Gastrocnemius medialis (tissue), 4 donors: ENCODE results near the gene KLF11. TPM values are rescaled to one million over a fixed set of nuclear protein-coding genes. Genes with fewer than 3 reads are reported as not detected.

Source experiments
- ATAC-seq, 2 donors: fragments of 150-250 bp; one replicate each; pipeline ENCODE4 v1.9.1; 2016
- DNase-seq, 2 donors: peaks; one replicate each; pipeline ENCODE4 v3.0.0-alpha.2; 2019
- H3K27ac ChIP-seq, 4 donors: fragments of 200-600 bp; sonication (generic); 1 replicate in 1 of 4; 2 replicates in 3 of 4; pipeline ENCODE4 v1.5.1; 2016 to 2018; ENCODE audit warnings: mild to moderate bottlenecking in 2 of 4, moderate library complexity in 1 of 4
- H3K27me3 ChIP-seq, 3 donors: fragments of 200-600 bp; sonication (generic) in 2 of 3; 1 replicate in 1 of 3; 2 replicates in 2 of 3; pipeline versions ENCODE4 v1.5.1 to v1.6.0; 2016 to 2019; ENCODE audit warnings: mild to moderate bottlenecking in 1 of 3, moderate library complexity in 1 of 3
- H3K36me3 ChIP-seq, 2 donors: fragments of 200-600 bp; sonication (generic) in 1 of 2; one replicate each; pipeline ENCODE4 v1.5.1; 2017 to 2018
- H3K4me1 ChIP-seq, 2 donors: fragments of 200-600 bp; sonication (generic) in 1 of 2; one replicate each; pipeline ENCODE4 v1.5.1; 2016 to 2017; ENCODE audit warnings: mild to moderate bottlenecking in 2 of 2
- H3K4me3 ChIP-seq, 4 donors: fragments of 200-600 bp; sonication (generic) in 3 of 4; 1 replicate in 1 of 4; 2 replicates in 3 of 4; pipeline ENCODE4 v1.5.1; 2016 to 2019; ENCODE audit warnings: mild to moderate bottlenecking in 2 of 4
- H3K9me3 ChIP-seq, 3 donors: fragments of 200-600 bp; sonication (generic) in 2 of 3; 1 replicate in 1 of 3; 2 replicates in 2 of 3; pipeline ENCODE4 v1.5.1; 2016 to 2019
- CTCF ChIP-seq, 5 experiments: fragments of 450-650 bp in 3 of 5; fragments of 200-600 bp in 2 of 5; sonication (generic) in 2 of 5; IDR thresholded peaks in 4 of 5; conservative IDR thresholded peaks in 1 of 5; 1 replicate in 4 of 5; 2 replicates in 1 of 5; pipeline ENCODE4 v1.5.1; 2016 to 2019; ENCODE audit warnings: antibody characterized with exemption in 5 of 5, mild to moderate bottlenecking in 3 of 5, moderate library complexity in 3 of 5
- POLR2A ChIP-seq, 2 donors: fragments of 450-650 bp; IDR thresholded peaks; one replicate each; pipeline ENCODE4 v1.6.1; 2017; ENCODE audit warnings: antibody characterized with exemption in 2 of 2, mild to moderate bottlenecking in 2 of 2, moderate library complexity in 2 of 2
- in situ Hi-C, 4 donors: fragments of 200-750 bp; cut with MboI; loops; one replicate each; pipeline versions ENCODE4 v1.15.0 to v1.8.0; 2017; ENCODE audit warnings: low sequenced_read_pairs in 4 of 4
- intact Hi-C: fragments of 100-400 bp; cut with DNase I; formaldehyde crosslinking; loops from one replicate; pipeline ENCODE4 v1.15.1; 2023; ENCODE audit warnings: low total_unique reads
- total RNA-seq, 4 donors: library from RNA; depleted of rRNA; stranded (reverse); fragments of >200 nt; gene quantifications; one replicate each; pipeline versions ENCODE4 v1.1.0 to v1.2.3, GENCODE V29; 2016

KLF11 gene
- total RNA-seq, 4 donors from 2014 or later = 7.6 to 18.3 (median 12.9) TPM

- Histone ChIP-seq H3K9me3 (no peaks in the 10 kb centered on the region), H3K27ac (no peak overlapping the region), H3K27me3 (peaks cover 23 to 26% (median 25%) of the 10 kb centered on the region in 3 donors), H3K4me3 (no peak overlapping the region), H3K4me1 (peaks cover 3 to 5% of the 10 kb centered on the region in 2 donors), H3K36me3 (no peaks in the 10 kb centered on the region)
- no peak for TF ChIP-seq POLR2A (IDR thresholded peaks at IDR 0.05)
- no peak for TF ChIP-seq CTCF (IDR thresholded peaks at IDR 0.05 in 4 of 5, conservative IDR thresholded peaks at IDR 0.05 in 1 of 5)
- intact Hi-C loops (loop anchor here (2.0 kb wide), 3 partner anchors 47 to 361 kb away; no protein-coding TSS in a partner anchor), in situ Hi-C loops (loop anchor here in 2 of 4 donors (5.0 to 25.0 kb wide), 2 partner anchors 236 to 359 kb away; partner anchors contain the start of gene TAF1B (in 1 of the 2))
- DNase-seq (no peak), ATAC-seq (no peak)
Observed at GRCh38 chr2:10073706-10074105, 30.4 kb downstream of the KLF11 start.

GRCh38 chr2:10075101-10075500 is 31.8 kb downstream of the KLF11 start:
- H3K9me3 ChIP-seq = no peaks in the 10 kb centered on the region
- ATAC-seq (no peak), DNase-seq (no peak)
- H3K4me1 ChIP-seq = peaks cover 9% of the 10 kb centered on the region in 2 donors
- no peaks in the 10 kb centered on the region for H3K36me3 ChIP-seq
- intact Hi-C loops = no loop called here
- no peak overlapping the region for H3K4me3 ChIP-seq
- no peak overlapping the region for H3K27ac ChIP-seq
- peaks cover 29 to 35% (median 34%) of the 10 kb centered on the region in 3 donors for H3K27me3 ChIP-seq
- in situ Hi-C loops = no loop called here
- no peak for TF ChIP-seq POLR2A (IDR thresholded peaks at IDR 0.05)
- TF ChIP-seq CTCF (IDR thresholded peaks at IDR 0.05 in 4 of 5, conservative IDR thresholded peaks at IDR 0.05 in 1 of 5) = no peak

- H3K36me3 ChIP-seq = no peaks in the 10 kb centered on the region
- H3K9me3 ChIP-seq = no peaks in the 10 kb centered on the region
- no peak overlapping the region for H3K27ac ChIP-seq
- intact Hi-C loops (no loop called here), in situ Hi-C loops (no loop called here)
- TF ChIP-seq CTCF (IDR thresholded peaks at IDR 0.05 in 4 of 5, conservative IDR thresholded peaks at IDR 0.05 in 1 of 5) = no peak
- TF ChIP-seq POLR2A (IDR thresholded peaks at IDR 0.05) = no peak
- H3K4me3 ChIP-seq = no peak overlapping the region
- peaks cover 34 to 40% (median 38%) of the 10 kb centered on the region in 3 donors for H3K27me3 ChIP-seq
- DNase-seq (no peak), ATAC-seq (no peak)
- peaks cover 9% of the 10 kb centered on the region in 2 donors for H3K4me1 ChIP-seq
Observed at GRCh38 chr2:10075571-10076209, 32.3 kb downstream of the KLF11 start.

GRCh38 chr2:10076511-10076910 is 33.2 kb downstream of the KLF11 start:
- H3K36me3 ChIP-seq = no peaks in the 10 kb centered on the region
- ATAC-seq = no peak
- H3K27ac ChIP-seq = no peak overlapping the region
- intact Hi-C loops = no loop called here
- no peak for TF ChIP-seq POLR2A (IDR thresholded peaks at IDR 0.05)
- no peak for TF ChIP-seq CTCF (IDR thresholded peaks at IDR 0.05 in 4 of 5, conservative IDR thresholded peaks at IDR 0.05 in 1 of 5)
- no peak overlapping the region for H3K4me3 ChIP-seq
- no peaks in the 10 kb centered on the region for H3K9me3 ChIP-seq
- peaks cover 42 to 48% (median 46%) of the 10 kb centered on the region in 3 donors for H3K27me3 ChIP-seq
- in situ Hi-C loops = no loop called here
- DNase-seq = no peak
- H3K4me1 ChIP-seq = peaks cover 9% of the 10 kb centered on the region in 2 donors
